GM10266 (cell line): ENCODE data around the gene FRMD3.

ENCODE experiments used
- DNase-seq: peaks from one replicate; pipeline ENCODE4 v3.0.0; 2012; ENCODE audit errors: extremely low spot score
- CTCF ChIP-seq: IDR thresholded peaks from 2 replicates; pipeline ENCODE4 v1.5.1; 2012; ENCODE audit warnings: mild to moderate bottlenecking, low read depth; ENCODE audit not compliant: control insufficient read depth, insufficient read depth; ENCODE audit errors: missing control alignments

Gene FRMD3

GRCh38 chr9:83299094-83299493 is 239.1 kb downstream of the FRMD3 start:
- TF ChIP-seq CTCF: no peak

GRCh38 chr9:83296123-83296522 is 242.1 kb downstream of the FRMD3 start:
- DNase-seq: no peak

More at GRCh38 chr9:83299094-83299493, 239.1 kb downstream of the FRMD3 start:
- DNase-seq: no peak

GRCh38 chr9:83294816-83295215 is 243.4 kb downstream of the FRMD3 start:
- no peak for TF ChIP-seq CTCF

More at GRCh38 chr9:83296123-83296522, 242.1 kb downstream of the FRMD3 start:
- no peak for TF ChIP-seq CTCF

GRCh38 chr9:83291196-83291595 is 247.0 kb downstream of the FRMD3 start:
- no peak for DNase-seq
- no peak for TF ChIP-seq CTCF

More at GRCh38 chr9:83294816-83295215, 243.4 kb downstream of the FRMD3 start:
- DNase-seq: no peak

GRCh38 chr9:83290692-83291091 is 247.5 kb downstream of the FRMD3 start:
- no peak for DNase-seq
- no peak for TF ChIP-seq CTCF

- TF ChIP-seq CTCF: no peak
- no peak for DNase-seq
Measured at GRCh38 chr9:83287021-83287420, 251.2 kb downstream of the FRMD3 start.

GRCh38 chr9:83285445-83286225 is 252.6 kb downstream of the FRMD3 start:
- no peak for DNase-seq
- TF ChIP-seq CTCF: no peak
